Esophagus muscularis mucosa (tissue), 4 donors: ENCODE data around the gene MORN5.

Experiments used
- CTCF ChIP-seq, 3 experiments: fragments of 200-600 bp in 2 of 3; fragments of 450-650 bp in 1 of 3; sonication (generic) in 2 of 3; IDR thresholded peaks; one replicate each; pipeline ENCODE4 v1.5.1; 2017 to 2019; ENCODE audit warnings: antibody characterized with exemption in 3 of 3, mild to moderate bottlenecking in 2 of 3, moderate library complexity in 1 of 3
- EP300 ChIP-seq: sonication (generic); formaldehyde crosslinking; IDR thresholded peaks from one replicate; pipeline ENCODE4 v1.6.1; 2017; ENCODE audit warnings: antibody characterized with exemption
- POLR2A ChIP-seq: fragments of 450-650 bp; IDR thresholded peaks from one replicate; pipeline ENCODE4 v1.6.1; 2017; ENCODE audit warnings: antibody characterized with exemption, moderate library complexity, mild to moderate bottlenecking, low read depth
- POLR2AphosphoS5 ChIP-seq, 2 donors: sonication (generic); formaldehyde crosslinking; IDR thresholded peaks; one replicate each; pipeline ENCODE4 v1.6.1; 2017; ENCODE audit warnings: antibody characterized with exemption in 2 of 2

- TF ChIP-seq POLR2A: no peak
- no peak for TF ChIP-seq CTCF (IDR thresholded peaks at IDR 0.05)
- TF ChIP-seq POLR2AphosphoS5 (IDR thresholded peaks at IDR 0.05): no peak
- no peak for TF ChIP-seq EP300
These were observed 37.8 kb upstream of the MORN5 start for GRCh38 chr9:122121931-122122330.
